ENCODE results near the gene ABTB1.
"Not testable (repeated sequence)": the region's sequence is repeated elsewhere in the genome, so short reads cannot be mapped to it uniquely, and the experiment has no call there.

The ABTB1 gene

DNA sequence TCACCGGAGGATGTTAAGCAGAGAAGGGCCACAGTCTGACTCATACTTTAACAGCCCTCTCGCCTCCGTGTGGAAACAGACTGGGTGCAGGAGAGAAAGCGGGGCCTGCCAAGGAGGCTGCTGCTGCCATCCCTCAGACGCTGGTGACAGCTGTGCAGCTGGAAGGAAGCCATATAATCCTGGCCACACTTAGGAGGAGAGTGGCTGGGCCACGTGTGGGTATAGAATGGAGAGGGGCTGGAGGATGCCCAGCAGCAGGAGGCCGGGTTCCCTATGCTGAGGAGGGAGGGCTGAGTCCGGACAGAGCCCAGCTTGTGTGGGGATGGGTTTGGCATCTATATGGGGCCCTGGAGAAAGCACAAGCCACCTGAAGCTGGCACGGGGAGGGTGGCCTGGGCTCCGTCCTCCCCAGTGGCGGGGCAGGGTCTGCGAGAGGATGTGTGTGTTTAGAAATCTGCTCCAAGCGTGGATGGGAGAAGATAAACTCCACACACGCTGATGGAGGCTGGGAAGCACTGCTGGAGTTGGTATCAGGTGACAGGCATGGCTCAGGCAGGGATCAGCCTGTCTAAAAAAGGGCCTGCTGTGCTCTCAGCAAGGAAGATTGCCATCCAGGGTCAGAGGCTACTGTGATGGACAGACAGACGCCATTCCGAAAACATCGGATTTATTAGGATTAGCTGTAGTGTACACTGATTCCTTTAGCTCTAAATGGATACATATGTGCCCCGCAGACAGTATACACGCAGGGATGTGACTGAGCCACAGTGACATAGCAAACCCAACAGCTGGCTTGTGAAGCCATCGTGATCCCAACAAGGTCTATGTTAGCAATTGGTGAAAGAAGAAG is 15.9 kb downstream of the ABTB1 start:
- no peak for DNase-seq (ENCODE audit: low spot score)

DNA sequence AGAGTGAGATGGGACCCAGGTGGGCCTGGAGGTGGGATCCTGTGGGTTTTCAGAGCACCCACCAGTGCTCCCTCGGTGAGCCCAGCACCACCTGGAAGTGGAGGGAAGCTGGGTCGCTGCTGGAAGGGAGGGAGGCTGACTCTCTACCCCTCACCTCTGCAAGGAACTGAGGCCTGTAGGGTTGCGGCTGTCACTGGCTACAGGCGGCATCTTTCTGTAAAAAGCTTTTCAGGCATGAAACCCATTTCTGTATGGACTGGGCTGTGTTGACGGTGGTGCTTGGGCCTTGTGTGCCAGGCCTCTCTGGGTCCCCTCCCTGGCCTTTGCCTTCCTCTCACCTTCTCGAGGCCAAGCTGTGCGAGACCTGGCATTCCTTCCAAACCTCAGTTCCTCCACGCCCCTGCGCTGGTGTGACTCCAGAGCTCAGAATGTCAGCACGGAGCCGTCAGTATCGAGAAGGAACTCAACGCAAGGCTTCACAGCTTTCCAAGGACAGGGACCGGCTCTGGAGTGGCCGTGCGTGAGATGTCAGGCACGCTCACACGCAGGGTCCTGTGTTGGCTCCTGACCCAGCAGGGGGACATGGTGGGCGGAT is 16.6 kb downstream of the ABTB1 start:
- no peak for DNase-seq (ENCODE audit: low spot score)

DNA sequence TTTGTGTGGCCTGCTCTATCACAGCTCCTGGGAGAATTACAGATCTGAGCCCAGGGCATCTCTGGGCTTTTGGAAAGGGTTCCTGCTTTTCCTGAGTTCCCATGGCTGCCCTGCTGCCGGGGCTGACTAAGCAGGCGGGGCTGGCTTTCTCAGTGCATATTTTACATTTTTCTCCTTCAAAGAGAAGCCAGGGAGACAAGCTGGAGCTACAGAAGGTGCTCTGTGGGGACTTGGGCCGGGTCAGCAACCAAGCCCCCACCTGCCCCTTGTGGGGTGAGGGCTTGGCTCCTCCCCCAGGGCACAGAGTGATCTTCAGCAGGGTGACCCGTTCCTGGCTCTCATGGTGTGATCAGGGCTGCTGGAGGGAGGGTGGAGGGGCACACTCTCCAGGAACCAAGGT is 17.4 kb downstream of the ABTB1 start:
- no peak for DNase-seq (ENCODE audit: low spot score)

DNA sequence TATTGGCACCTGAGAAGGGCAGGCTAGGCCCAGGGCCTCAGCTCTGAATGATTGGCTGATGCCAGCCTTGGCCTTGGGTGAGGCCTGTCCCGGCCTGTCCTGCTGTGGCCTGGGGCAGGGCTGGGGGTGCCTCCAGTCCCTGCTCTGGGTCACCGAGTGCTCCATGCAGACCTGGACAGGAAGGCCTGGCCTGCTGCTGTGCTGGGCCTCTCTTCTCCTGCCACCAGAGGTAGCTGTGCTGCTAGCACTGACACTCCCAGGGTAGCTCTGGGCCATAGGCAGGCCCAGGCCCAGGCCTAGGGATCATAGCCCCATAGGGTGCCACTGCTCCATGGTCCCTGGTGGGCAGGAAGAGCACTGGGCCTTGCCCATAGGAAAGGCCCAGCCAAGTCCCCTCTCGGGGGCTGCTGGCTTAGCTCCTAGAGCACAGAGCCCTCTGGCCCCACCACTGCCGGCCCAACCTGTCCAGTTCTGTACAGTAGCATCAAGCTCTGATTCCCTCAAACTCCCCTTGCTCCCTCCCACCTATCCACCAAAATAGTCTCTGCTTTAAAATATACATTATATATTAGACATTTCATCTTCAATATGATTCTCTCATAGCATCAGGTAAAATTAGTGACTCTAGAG is 18.2 kb downstream of the ABTB1 start:
- no peak for DNase-seq (ENCODE audit: low spot score)

DNA sequence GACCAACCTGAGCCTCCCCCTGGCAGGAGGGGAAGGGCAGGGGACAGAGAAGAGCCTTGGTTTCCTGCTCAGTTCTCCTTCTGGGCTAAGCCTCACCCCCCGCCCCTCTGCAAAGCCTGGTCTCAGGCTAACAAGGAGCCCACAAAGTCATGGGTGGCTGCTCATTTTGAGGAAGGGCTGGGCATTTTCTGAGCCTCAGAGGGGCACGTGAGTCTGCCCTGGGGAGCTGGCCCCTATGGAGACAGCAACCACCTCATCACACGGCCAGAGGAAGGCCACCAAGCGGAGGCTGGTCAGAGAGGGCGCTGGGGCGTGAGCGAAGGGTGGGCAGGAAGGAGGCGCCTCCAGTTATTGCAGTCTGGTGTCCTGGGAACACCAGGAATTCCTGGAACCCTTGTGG is 18.7 kb downstream of the ABTB1 start:
- DNase-seq (ENCODE audit: low spot score) = no peak

DNA sequence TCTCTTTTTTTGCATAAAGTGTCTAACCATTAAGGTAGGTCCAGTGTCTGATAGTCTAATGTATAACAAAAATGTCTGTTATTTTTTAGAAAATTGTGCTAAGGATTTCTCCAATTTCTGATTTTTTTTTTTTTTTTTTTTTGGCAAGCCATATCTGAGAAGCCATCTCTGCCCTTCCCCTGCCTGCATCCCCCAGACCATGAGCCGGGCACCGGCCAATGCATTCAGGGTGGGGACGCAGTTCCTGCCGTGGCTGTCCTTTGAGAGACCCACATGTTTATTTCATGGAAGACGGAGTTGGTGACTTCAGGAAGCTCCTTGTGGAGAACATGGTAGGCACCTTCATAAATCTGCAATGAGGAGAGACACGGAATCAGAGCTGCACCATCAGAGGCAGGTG is 19.2 kb downstream of the ABTB1 start:
- DNase-seq (ENCODE audit: low spot score) = no peak

DNA sequence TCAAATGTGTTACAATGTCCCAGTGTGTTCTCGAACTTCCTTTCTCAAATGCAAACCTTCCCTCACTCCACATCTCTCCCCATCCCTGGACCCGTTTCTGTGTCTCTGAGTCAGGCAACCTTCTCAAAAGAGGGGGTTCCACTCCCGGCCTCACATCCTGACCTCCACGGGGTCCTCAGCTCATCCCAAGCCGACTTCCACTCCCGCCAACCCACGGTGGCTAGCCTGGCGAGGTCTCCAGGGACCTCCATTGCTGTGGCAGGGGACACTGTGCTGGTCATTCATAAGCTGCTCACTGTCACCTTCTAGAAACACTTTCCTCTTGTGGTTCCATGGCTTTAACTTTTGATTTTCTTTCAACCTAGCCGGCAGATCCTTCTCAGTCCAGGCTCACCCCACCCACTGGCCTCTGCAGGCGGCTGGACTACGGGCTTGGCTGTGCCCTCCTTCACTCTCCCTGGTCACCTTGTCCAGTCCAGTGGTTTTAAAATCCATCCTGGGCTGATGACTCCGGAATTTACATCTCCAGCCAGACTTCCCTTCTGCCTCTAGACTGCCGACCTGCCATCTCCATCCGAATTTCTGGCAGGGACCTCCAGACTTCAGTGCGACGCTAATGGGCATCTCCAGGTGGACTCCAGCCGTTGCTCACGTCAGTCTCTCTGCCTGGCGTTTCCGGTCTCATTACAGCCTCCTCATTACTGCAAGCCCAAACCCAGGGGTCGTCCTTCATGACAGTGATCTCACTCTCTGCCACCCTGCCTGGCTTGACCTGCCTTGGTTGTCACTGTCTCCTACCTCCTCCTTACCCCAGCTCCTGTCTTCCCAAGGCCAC is 20.0 kb downstream of the ABTB1 start:
- DNase-seq (ENCODE audit: low spot score) = no peak

DNA sequence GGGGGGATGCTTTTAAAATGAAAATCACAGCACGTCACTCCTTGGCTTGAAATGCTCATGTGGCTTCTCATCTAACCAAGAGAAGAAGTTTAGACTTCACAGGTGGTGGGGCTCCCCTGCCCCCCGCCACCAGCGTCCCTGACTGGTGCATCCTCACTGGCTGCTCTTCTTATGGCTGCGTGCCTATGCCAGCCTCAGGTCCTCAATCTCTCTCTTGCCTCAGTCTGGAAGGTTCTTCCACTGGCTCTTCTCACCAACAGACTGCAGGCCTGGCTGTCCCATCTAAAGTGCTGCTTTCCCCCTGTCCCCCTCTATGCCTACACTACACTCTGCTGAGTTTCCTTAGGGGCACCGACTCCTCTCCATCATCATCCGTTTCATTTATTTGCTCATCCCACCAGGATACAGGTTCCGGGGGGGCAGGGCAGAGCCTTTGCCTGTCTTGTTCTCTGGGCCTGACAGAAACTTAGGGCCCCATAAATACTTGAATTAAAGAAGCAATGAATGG is 20.6 kb downstream of the ABTB1 start:
- DNase-seq (ENCODE audit: low spot score) = no peak

DNA sequence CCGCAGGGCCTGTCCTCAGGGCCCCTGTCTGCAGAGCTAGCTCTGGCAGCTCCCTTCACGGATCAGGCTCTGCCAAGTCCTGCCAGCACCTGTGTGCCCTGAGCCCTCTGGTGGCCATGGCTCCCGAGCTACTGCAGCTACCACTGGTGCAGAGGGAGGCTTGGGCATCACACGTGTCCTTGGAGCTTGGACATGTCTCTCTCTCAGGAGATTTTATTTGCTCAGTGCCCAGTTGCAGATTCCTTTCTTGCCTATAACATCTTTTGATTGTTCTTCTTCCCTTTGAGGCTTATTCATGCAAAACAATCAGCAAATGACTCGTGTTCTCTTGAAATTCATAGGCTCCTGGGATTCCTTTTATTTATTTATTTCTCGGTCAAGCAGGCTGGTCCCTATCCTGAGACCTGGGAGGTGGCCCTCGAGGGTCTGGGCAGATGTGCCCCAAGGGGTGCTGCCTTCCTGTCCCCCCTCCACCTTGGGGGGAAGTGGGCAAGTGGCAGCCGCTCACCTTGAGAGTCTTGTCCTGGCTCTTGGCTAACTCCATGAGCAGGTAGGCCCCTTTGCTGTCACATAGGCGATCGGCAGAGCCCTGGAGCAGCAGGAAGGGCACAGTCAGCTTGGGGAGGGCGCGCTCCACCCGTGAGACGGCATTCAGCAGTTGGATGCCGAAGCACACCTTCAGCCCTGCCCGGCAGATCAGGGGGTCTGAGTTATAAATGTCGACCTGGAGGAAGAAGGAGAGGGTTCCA is 21.9 kb downstream of the ABTB1 start:
- peak; percentile 24 for DNase-seq (ENCODE audit: low spot score)

DNA sequence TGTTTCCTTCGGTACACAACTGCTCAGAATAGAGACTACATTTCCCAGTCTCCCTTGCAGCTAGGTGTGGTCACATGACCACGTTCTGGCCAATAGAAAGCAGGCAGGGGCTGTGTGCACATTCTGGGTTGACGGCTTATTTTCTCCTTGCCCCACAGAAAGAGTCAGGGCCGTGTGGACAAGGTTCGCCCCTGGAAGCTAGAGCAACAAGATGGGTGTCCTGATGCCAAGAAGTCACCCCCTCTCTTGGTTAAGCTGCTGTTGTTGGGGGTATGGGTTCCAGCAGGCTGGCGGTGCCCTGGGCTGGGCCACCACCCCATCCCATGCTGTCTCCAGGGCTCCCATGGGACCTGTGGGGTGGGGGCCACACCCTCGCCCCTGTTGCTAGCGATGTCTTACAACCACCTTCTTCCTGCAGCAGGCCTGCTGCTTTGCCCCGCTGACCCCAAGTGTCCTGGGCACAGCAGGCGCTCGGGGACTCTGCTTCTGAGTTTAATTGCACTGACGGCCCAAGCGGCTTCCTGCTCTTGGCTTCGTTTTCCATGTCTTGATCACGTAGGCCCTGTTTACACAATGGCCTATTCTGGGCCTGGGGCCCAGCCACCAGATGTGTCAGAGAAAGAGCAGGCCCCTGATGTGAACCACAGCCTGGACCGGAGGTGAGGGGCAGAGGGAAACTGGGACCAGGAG is 24.9 kb downstream of the ABTB1 start:
- DNase-seq (ENCODE audit: low spot score) = peak; percentile 73

DNA sequence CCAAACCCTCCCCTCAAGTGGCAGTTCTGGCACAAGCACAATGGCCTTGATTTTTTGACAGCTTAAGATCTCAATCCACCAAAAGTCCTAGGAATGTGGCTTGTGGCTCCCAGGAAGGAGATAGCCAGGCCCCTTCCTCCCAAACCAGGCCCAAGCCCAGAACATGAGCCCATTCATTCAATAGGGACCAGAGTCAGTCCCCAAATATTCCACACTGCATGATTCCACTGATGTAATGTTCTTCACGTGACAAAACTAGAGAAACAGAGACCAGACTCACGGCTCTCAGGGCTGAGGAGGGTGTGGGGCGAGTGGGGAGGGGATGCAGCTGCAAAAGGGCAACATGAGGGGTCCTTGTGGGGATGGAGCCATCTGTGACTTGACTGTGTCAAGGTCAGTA is 25.5 kb downstream of the ABTB1 start:
- no peak for DNase-seq (ENCODE audit: low spot score)

DNA sequence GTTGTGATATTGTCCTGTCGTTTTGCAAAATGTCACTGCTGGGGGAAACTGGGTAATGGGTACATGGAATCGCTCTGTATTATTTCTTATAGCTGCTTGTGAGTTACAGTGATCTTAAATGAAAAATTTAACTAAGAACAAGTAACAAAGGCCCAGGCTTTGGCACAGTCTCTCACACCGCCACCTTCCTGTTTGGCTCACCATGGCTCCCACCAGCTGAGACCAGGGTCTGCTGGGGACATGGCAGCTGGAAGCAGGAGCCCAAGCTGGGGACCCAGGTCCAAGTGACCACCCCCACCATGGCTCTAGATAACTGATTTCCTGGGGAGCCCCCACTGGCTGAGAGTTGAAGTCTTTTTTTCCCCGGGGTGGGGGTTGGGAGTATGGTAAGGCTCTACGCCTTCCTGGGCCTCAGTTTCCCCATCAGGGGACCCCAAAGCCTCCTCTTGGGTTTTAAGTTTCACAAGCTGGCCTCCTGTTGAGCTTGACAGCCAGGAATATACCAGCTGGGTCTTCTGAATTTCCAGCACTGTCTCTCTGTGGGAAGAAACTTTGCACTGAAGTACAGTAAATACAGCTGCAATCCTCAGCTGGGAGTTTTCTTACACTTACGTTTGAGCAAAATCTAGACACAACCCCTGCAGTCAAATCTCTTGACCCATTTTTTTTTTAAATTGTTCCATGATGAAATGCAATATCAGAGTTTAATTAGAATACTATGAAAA is 26.1 kb downstream of the ABTB1 start:
- no peak for DNase-seq (ENCODE audit: low spot score)

DNA sequence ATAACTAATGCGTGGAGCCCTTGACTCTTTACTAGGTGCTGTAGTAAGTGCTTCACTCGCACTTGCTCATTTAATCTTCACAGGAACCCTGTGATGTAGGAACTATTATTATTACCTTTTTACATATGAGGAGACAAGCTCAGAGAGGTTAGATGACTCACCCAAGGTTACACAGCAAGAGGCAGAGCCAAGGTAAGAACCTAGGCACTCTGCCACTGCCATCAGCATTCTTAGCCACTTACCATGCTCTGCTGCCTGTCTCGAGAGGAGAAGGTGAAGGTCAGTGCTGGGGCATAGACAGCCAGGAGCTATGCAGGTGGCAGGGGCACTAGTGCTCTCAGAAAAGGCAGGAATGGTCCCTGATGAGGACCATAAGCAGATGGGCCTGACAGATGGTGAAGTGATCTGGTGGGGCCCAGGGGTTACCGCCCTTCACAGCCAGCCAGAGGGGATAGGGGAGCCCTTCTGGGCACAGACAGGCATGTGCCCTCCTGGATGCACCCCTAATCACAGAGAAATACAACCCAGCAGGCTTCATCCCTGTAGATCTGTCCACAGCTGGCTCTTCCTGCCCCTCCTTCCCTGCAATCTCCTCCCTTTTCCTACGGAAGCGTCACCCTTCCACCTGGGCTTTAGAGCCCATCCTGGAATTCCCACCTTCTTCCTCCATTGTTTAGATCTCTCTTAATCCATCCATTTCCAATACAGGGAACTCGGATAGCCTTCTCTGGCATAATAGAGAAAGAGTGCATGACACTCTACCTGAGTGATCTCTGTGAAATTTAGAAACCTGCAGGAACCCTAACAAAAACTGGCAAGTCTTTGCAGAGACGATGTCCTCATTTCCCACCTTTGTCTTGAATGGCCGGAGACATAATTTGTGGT is 26.9 kb downstream of the ABTB1 start:
- no peak for DNase-seq (ENCODE audit: low spot score)

DNA sequence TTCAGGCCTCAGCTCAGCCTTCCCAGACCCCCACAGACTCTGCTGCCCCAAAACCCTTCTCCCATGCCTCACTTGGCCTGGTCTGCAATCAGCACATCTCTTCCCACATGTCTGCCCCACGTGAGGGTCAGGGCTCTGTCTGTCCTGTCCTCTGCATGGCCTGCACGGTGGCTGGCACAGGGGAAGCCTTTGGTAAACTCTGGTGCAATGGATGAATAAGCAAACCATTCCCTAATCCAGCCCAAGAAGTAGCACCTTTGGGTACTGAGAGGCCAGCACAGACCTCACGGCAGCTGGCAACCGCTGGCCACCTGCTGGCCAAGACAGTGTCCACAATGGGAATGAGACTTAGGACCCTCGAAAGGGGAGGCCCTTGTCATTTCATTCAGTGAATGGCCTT is 27.7 kb downstream of the ABTB1 start:
- no peak for DNase-seq (ENCODE audit: low spot score)

DNA sequence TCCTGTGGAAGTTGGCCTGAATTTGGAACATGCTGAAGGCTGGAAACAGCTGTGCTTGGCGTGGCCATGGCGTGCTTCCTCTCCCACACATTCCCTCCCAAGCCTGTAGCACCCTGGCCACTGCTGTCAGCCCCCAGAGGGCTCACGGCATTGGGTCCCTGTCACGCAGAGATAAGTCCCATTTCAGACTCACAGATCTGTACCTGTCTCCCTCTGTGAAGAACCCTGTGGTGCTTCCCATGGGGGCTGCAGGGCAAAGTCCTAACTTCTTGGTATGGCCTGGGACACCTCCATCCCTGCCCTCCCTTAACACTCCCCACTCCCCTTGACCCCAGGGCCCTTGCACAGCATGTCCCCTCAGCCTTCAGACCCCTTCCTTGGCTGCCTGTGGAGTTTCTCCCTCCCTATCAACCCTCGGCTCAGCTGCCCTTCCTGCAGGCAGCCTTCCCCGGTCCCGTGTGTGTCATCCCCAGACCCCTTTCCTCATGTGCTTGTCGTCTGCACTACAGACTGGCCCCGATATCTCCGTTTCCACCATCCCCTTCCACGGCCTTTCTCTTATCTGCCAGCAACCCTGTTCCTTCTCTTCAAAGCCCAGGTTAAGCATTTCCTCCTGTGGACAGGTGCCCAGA is 28.6 kb downstream of the ABTB1 start:
- no peak for DNase-seq (ENCODE audit: low spot score)

DNA sequence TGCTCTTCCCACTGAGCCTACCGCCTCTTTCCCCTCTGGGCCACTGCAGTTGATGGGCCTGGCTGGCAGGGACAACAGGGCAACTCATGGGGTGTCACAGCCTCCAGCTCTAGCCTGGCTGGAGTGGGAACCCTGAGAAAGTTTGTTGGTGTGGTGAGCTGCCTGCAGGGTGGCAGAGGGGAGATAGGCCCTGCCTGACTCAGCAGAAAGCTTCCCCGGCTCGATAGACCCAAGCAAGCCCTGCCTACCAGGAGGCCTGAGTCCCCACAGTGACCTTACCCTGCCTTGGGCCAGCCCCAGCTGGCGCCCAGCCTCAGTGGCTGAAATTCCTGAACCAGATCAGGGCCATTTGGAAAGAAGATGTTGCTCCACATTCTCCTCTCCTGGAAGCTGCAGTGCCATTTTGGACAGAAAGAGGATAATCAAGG is 29.4 kb downstream of the ABTB1 start:
- no peak for DNase-seq (ENCODE audit: low spot score)

DNA sequence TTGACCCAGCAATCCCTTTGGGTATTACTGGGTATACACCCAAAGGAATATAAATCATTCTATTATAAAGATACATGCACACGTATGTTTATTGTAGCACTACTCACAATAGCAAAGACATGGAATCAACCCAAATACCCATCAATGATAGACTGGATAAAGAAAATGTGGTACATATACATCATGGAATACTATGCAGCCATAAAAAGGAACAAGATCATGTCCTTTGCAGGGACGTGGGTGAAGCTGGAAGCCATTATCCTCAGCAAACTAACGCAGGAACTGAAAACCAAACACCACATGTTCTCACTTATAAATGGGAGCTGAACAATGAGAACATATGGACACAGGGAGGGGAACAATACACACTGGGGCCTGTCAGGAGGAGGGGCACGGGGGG is 32.1 kb downstream of the ABTB1 start:
- DNase-seq (ENCODE audit: low spot score) = not testable (repeated sequence)

DNA sequence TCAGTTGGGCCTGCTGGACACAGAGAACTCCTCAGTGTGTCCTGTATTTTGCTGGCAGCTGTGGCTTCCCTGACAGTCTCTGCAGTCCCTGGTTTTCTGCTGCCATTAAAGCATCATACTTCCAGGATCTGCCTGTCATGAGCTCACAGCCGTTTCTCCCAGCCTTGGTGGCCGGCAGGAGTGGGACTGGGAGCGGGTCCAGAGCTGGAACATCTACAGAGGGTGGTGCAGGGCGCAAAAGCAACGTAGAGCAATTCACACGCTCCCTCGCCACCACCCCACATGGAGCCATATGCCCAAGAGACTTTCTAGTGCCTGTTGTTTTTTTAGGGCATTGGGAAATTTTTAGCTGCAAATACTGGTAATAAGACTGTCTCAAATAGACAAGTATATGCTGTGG is 33.6 kb downstream of the ABTB1 start:
- no peak for DNase-seq (ENCODE audit: low spot score)
